Trophoblast cell (in vitro differentiated cells and primary cell): ENCODE measurements around the gene DNAAF8. TPM values are rescaled to one million over a fixed set of nuclear protein-coding genes. Genes with fewer than 3 reads are reported as not detected.

ENCODE experiments used
- DNase-seq, 2 donors: peaks; one replicate each; pipeline ENCODE4 v3.0.0-alpha.2; 2016
- H2AFZ ChIP-seq: 2 replicates; pipeline ENCODE4 v1.6.1; 2013; ENCODE audit warnings: low read length, moderate library complexity, mild to moderate bottlenecking; ENCODE audit not compliant: insufficient read depth, poor library complexity
- H2AK5ac ChIP-seq: 2 replicates; pipeline ENCODE4 v1.6.1; 2013; ENCODE audit warnings: mild to moderate bottlenecking, low read length
- H2BK120ac ChIP-seq: 2 replicates; pipeline ENCODE4 v1.6.1; 2013; ENCODE audit warnings: low read length, mild to moderate bottlenecking, moderate library complexity; ENCODE audit not compliant: insufficient read depth, poor library complexity
- H2BK12ac ChIP-seq: 2 replicates; pipeline ENCODE4 v1.6.1; 2013; ENCODE audit warnings: mild to moderate bottlenecking, low read length, moderate library complexity
- H2BK5ac ChIP-seq: 2 replicates; pipeline ENCODE4 v1.6.1; 2013; ENCODE audit warnings: low read length, low read depth, moderate library complexity, mild to moderate bottlenecking; ENCODE audit not compliant: poor library complexity
- H3K14ac ChIP-seq: 2 replicates; pipeline ENCODE4 v1.6.1; 2013; ENCODE audit warnings: mild to moderate bottlenecking, low read length
- H3K18ac ChIP-seq: 2 replicates; pipeline ENCODE4 v1.6.1; 2013; ENCODE audit warnings: mild to moderate bottlenecking, low read length
- H3K23ac ChIP-seq: 2 replicates; pipeline ENCODE4 v1.6.1; 2013; ENCODE audit warnings: low read length
- H3K27ac ChIP-seq: 2 replicates; pipeline ENCODE4 v1.5.1; 2013; ENCODE audit warnings: low read depth, mild to moderate bottlenecking, inconsistent platforms, low read length, moderate library complexity
- H3K27me3 ChIP-seq: 2 replicates; pipeline ENCODE4 v1.6.1; 2013; ENCODE audit warnings: inconsistent platforms, mild to moderate bottlenecking, low read length, moderate library complexity; ENCODE audit not compliant: insufficient read depth
- H3K36me3 ChIP-seq, 2 experiments: 1 replicate in 1 of 2; 2 replicates in 1 of 2; pipeline ENCODE4 v1.6.1; 2013; ENCODE audit warnings: low read length in 2 of 2, mild to moderate bottlenecking in 2 of 2, moderate library complexity in 1 of 2; ENCODE audit not compliant: insufficient read depth in 2 of 2, control insufficient read depth in 1 of 2
- H3K4ac ChIP-seq: 2 replicates; pipeline ENCODE4 v1.6.1; 2013; ENCODE audit warnings: low read depth, mild to moderate bottlenecking, low read length, moderate library complexity
- H3K4me1 ChIP-seq, 2 experiments: 1 replicate in 1 of 2; 2 replicates in 1 of 2; pipeline ENCODE4 v1.6.1; 2013; ENCODE audit warnings: low read length in 2 of 2, mild to moderate bottlenecking in 2 of 2, moderate library complexity in 1 of 2; ENCODE audit not compliant: insufficient read depth in 2 of 2, control insufficient read depth in 1 of 2
- H3K4me2 ChIP-seq: 2 replicates; pipeline ENCODE4 v1.6.1; 2013; ENCODE audit warnings: inconsistent platforms, mild to moderate bottlenecking, low read length, moderate library complexity
- H3K4me3 ChIP-seq: 2 replicates; pipeline ENCODE4 v1.5.1; 2013; ENCODE audit warnings: mild to moderate bottlenecking, low read depth, low read length, inconsistent platforms
- H3K79me1 ChIP-seq: one replicate; pipeline ENCODE4 v1.6.1; 2013; ENCODE audit warnings: low read length
- H3K79me2 ChIP-seq: 2 replicates; pipeline ENCODE4 v1.6.1; 2013; ENCODE audit warnings: low read length, mild to moderate bottlenecking; ENCODE audit not compliant: control insufficient read depth, insufficient read depth, poor library complexity
- H3K9ac ChIP-seq: 2 replicates; pipeline ENCODE4 v1.6.1; 2013; ENCODE audit warnings: mild to moderate bottlenecking, low read length
- H3K9me3 ChIP-seq: 2 replicates; pipeline ENCODE4 v1.6.1; 2013; ENCODE audit warnings: low read depth, mild to moderate bottlenecking, control low read depth, inconsistent platforms, low read length; ENCODE audit not compliant: insufficient read depth
- H4K12ac ChIP-seq: 2 replicates; pipeline ENCODE4 v1.6.1; 2013; ENCODE audit warnings: low read depth, mild to moderate bottlenecking, low read length, moderate library complexity
- H4K8ac ChIP-seq: 2 replicates; pipeline ENCODE4 v1.6.1; 2013; ENCODE audit warnings: low read depth, mild to moderate bottlenecking, low read length, moderate library complexity
- H4K91ac ChIP-seq: one replicate; pipeline ENCODE4 v1.6.1; 2013; ENCODE audit warnings: low read depth, mild to moderate bottlenecking, low read length, moderate library complexity
- WGBS: extraction: QIAGEN DNeasy Blood & Tissue Kit; methylation state at CpG from one replicate; pipeline ENCODE4 v1.1.7; 2013; ENCODE audit warnings: missing lambda C conversion rate; ENCODE audit not compliant: insufficient read length, insufficient coverage; ENCODE audit errors: extremely low coverage; 5-methylcytosine and 5-hydroxymethylcytosine counted together
- polyA plus RNA-seq: library from polyadenylated mRNA; stranded (reverse); fragments of 200-250 nt; gene quantifications from 2 replicates; pipeline ENCODE4 v1.2.3, GENCODE V29; 2013

Gene DNAAF8
- 0.42 and 0.55 TPM in 2 replicates for polyA plus RNA-seq

- peak; percentile 92 to 96 for DNase-seq
- Histone ChIP-seq H2AFZ (peak within 1 kb of the TSS; percentile 96), H3K36me3 (peaks cover 4 to 6% of the 10 kb centered on the region in 2 experiments), H3K14ac (peak within 1 kb of the TSS; percentile 90), H3K4ac (peak within 1 kb of the TSS; percentile 86), H3K4me3 (peak within 1 kb of the TSS; percentile 89), H2BK12ac (peak within 1 kb of the TSS; percentile 28), H3K79me2 (peaks cover 2% of the 10 kb centered on the region), H3K79me1 (peaks cover 7% of the 10 kb centered on the region), H3K9ac (peak within 1 kb of the TSS; percentile 6), H3K23ac (no peak within 1 kb of the TSS), H4K12ac (peak within 1 kb of the TSS; percentile 90), H4K91ac (peak within 1 kb of the TSS; percentile 82), H3K18ac (peak within 1 kb of the TSS; percentile 95), H3K4me1 (peaks cover 11 to 16% of the 10 kb centered on the region in 2 experiments), H3K4me2 (peak within 1 kb of the TSS; percentile 78), H3K27ac (peak within 1 kb of the TSS; percentile 35), H3K9me3 (no peaks in the 10 kb centered on the region), H2BK5ac (peak within 1 kb of the TSS; percentile 57), H4K8ac (peak within 1 kb of the TSS; percentile 91), H3K27me3 (no peaks in the 10 kb centered on the region), H2BK120ac (peak within 1 kb of the TSS; percentile 35), H2AK5ac (peak within 1 kb of the TSS; percentile 62)
- WGBS = no CpG with 5 or more reads among the region's 70 CpGs
These were observed at the start of gene DNAAF8, which contains the start of gene ANKS3 for GRCh38 chr16:4734063-4734729. Gene DNAAF8, plus strand, starts transcription at chr16:4734537. Its CDS starts 1,978 bp downstream, at chr16:4736515. Gene ANKS3, minus strand, starts transcription at chr16:4734271. Its CDS starts 4,122 bp downstream, at chr16:4730149.

- Histone ChIP-seq H3K4me2 (no peak overlapping the region), H2AK5ac (no peak overlapping the region), H3K79me2 (no peaks in the 10 kb centered on the region), H4K12ac (no peak overlapping the region), H3K4ac (no peak overlapping the region), H3K4me1 (peaks cover 5 to 7% of the 10 kb centered on the region in 2 experiments), H3K18ac (no peak overlapping the region), H2BK120ac (no peak overlapping the region), H4K91ac (no peak overlapping the region), H3K79me1 (peaks cover 3% of the 10 kb centered on the region), H3K27ac (no peak overlapping the region), H2BK12ac (no peak overlapping the region), H3K9ac (no peak overlapping the region), H3K27me3 (no peaks in the 10 kb centered on the region), H4K8ac (no peak overlapping the region), H2BK5ac (no peak overlapping the region), H3K14ac (no peak overlapping the region), H3K23ac (no peak overlapping the region), H3K9me3 (no peaks in the 10 kb centered on the region), H2AFZ (no peak overlapping the region), H3K4me3 (no peak overlapping the region), H3K36me3 (peaks cover 84 to 89% of the 10 kb centered on the region in 2 experiments)
- DNase-seq = peak; percentile 41 to 75
- no CpG with 5 or more reads among the region's 13 CpGs for WGBS
These were observed 49.6 kb upstream of the DNAAF8 start for GRCh38 chr16:4684763-4685162.

GRCh38 chr16:4685292-4685691, 49.0 kb upstream of the DNAAF8 start:
- Histone ChIP-seq H3K9me3 (peaks cover under 1% of the 10 kb centered on the region), H4K12ac (no peak overlapping the region), H3K27me3 (no peaks in the 10 kb centered on the region), H2BK5ac (no peak overlapping the region), H4K8ac (no peak overlapping the region), H2AK5ac (no peak overlapping the region), H2BK120ac (no peak overlapping the region), H2BK12ac (no peak overlapping the region), H3K23ac (no peak overlapping the region), H3K14ac (no peak overlapping the region), H3K27ac (no peak overlapping the region), H3K9ac (no peak overlapping the region), H3K36me3 (peaks cover 85 to 87% of the 10 kb centered on the region in 2 experiments), H3K79me2 (no peaks in the 10 kb centered on the region), H3K4me3 (no peak overlapping the region), H3K4me2 (no peak overlapping the region), H4K91ac (no peak overlapping the region), H3K4ac (no peak overlapping the region), H3K18ac (no peak overlapping the region), H3K79me1 (peaks cover 2% of the 10 kb centered on the region), H3K4me1 (peaks cover 2 to 3% of the 10 kb centered on the region in 2 experiments), H2AFZ (no peak overlapping the region)
- DNase-seq = no peak
- WGBS = no CpG with 5 or more reads among the region's 13 CpGs

DNA sequence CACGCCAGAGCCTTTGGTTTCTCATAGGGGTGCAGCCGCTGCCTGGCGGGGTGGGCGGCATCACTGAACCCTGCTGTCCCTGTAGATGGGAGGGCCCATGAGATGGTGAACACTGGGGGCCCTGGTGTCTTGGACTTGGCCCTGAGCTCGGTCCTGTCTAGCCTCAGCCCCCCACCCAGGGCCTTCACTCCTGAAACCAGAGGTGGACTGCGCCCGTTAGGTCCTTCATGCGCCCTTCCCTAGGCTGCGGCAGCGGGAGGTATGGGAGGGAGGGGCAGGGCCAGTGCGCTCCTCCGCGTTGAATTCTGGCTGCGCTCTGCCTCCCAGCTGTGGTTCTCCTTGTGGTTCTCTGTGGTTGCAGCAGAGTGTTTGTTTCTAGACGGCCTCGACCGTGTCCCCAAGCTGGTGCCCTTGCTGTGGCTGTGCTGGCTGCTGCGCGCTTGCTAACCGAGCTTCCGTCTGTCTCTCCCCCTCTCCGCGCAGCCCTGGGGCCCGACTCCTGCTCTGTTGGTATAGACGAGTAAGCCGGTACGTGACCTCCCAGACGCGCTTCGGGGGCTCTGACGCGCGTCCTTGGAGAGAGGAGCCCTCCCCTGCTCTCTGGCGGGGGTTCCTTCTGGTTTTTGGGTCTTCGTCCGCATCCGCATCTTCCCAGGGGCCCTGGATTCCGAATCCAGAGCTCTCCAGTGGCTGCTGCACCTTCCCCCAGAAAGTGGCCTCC, 48.4 kb upstream of the DNAAF8 start:
- no CpG with 5 or more reads among the region's 38 CpGs for WGBS
- H3K4ac ChIP-seq = no peak overlapping the region
- H3K4me3 ChIP-seq = no peak overlapping the region
- H3K14ac ChIP-seq = no peak overlapping the region
- no peak overlapping the region for H2BK12ac ChIP-seq
- no peak overlapping the region for H2BK120ac ChIP-seq
- no peaks in the 10 kb centered on the region for H3K79me2 ChIP-seq
- no peak for DNase-seq
- peaks cover 0 to 2% of the 10 kb centered on the region in 2 experiments for H3K4me1 ChIP-seq
- H4K12ac ChIP-seq = no peak overlapping the region
- no peaks in the 10 kb centered on the region for H3K27me3 ChIP-seq
- H3K36me3 ChIP-seq = peaks cover 86 to 88% of the 10 kb centered on the region in 2 experiments
- H2BK5ac ChIP-seq = no peak overlapping the region
- no peak overlapping the region for H2AFZ ChIP-seq
- no peak overlapping the region for H4K91ac ChIP-seq
- no peak overlapping the region for H3K9ac ChIP-seq
- no peak overlapping the region for H4K8ac ChIP-seq
- H3K79me1 ChIP-seq = no peaks in the 10 kb centered on the region
- no peak overlapping the region for H3K23ac ChIP-seq
- H2AK5ac ChIP-seq = no peak overlapping the region
- peaks cover 3% of the 10 kb centered on the region for H3K9me3 ChIP-seq
- H3K27ac ChIP-seq = no peak overlapping the region
- no peak overlapping the region for H3K18ac ChIP-seq
- no peak overlapping the region for H3K4me2 ChIP-seq
